Lung microvascular endothelial cell (primary cell): ENCODE results near the gene TSKS. TPM values are rescaled to one million over a fixed set of nuclear protein-coding genes. Genes with fewer than 3 reads are reported as not detected.

ENCODE experiments used
- total RNA-seq: library from RNA; depleted of rRNA; stranded (reverse); fragments of >200 nt; gene quantifications from 2 replicates; pipeline ENCODE4 v1.2.1, GENCODE V29; 2014

Gene TSKS
- total RNA-seq, 1 donor from 2014 or later = under 0.01 TPM

Other genes starting within 250 kb of the TSKS start
- gene RCN3, start 235.3 kb downstream of the TSKS start, total RNA-seq = 6.3 and 13.3 TPM in 2 replicates
- 87.6 and 105 TPM in 2 replicates for gene NOSIP, start 182.8 kb downstream of the TSKS start, total RNA-seq
- gene PRRG2, start 182.0 kb downstream of the TSKS start, total RNA-seq = 4.6 and 12.5 TPM in 2 replicates
- 1.1 and 2.0 TPM in 2 replicates for gene PRR12, start 172.1 kb downstream of the TSKS start, total RNA-seq
- 18.1 and 18.3 TPM in 2 replicates for gene RRAS, start 123.2 kb downstream of the TSKS start, total RNA-seq
- 5.0 and 6.3 TPM in 2 replicates for gene SCAF1, start 121.1 kb downstream of the TSKS start, total RNA-seq
- gene IRF3, start 97.4 kb downstream of the TSKS start, total RNA-seq = 26.8 and 43.1 TPM in 2 replicates
- 3.4 and 4.8 TPM in 2 replicates for gene BCL2L12, start 97.4 kb downstream of the TSKS start, total RNA-seq
- 257 and 308 TPM in 2 replicates for gene PRMT1, start 86.0 kb downstream of the TSKS start, total RNA-seq
- 0.22 and 0.40 TPM in 2 replicates for gene ADM5, start 73.7 kb downstream of the TSKS start, total RNA-seq
- 14.1 and 14.4 TPM in 2 replicates for gene CPT1C, start 72.2 kb downstream of the TSKS start, total RNA-seq
- 37.1 and 41.6 TPM in 2 replicates for gene AP2A1, start 3.7 kb upstream of the TSKS start, total RNA-seq
- 11.6 and 14.3 TPM in 2 replicates for gene FUZ, start 50.0 kb upstream of the TSKS start, total RNA-seq
- 7.6 and 9.9 TPM in 2 replicates for gene MED25, start 55.0 kb upstream of the TSKS start, total RNA-seq
- 42.1 and 49.6 TPM in 2 replicates for gene PTOV1, start 87.9 kb upstream of the TSKS start, total RNA-seq
- 25.5 and 27.4 TPM in 2 replicates for gene PNKP, start 104.3 kb upstream of the TSKS start, total RNA-seq
- gene AKT1S1, start 114.0 kb upstream of the TSKS start, total RNA-seq = 5.7 and 8.1 TPM in 2 replicates
- 6.1 and 8.3 TPM in 2 replicates for gene TBC1D17, start 114.4 kb upstream of the TSKS start, total RNA-seq
- gene IL4I1, start 133.6 kb upstream of the TSKS start, total RNA-seq = 0.40 and 1.7 TPM in 2 replicates
- gene ATF5, start 165.9 kb upstream of the TSKS start, total RNA-seq = 2.4 and 3.4 TPM in 2 replicates
- 14.4 and 18.1 TPM in 2 replicates for gene NUP62, start 166.2 kb upstream of the TSKS start, total RNA-seq
- gene SIGLEC11, start 197.9 kb upstream of the TSKS start, total RNA-seq = not detected in 2 replicates